GM18505 (cell line): ENCODE results near the gene HOMER3.

Experiments used
- ATAC-seq: cut with Tn5 transposase; IDR thresholded peaks from one replicate; pipeline ENCODE4 v1.9.1; 2021; ENCODE audit not compliant: unreplicated experiment
- POLR2A ChIP-seq: IDR thresholded peaks from 4 replicates; pipeline ENCODE4 v1.6.1; 2011; ENCODE audit warnings: borderline replicate concordance; ENCODE audit not compliant: insufficient read depth, insufficient read length; ENCODE audit errors: extremely low read depth

The HOMER3 gene

DNA sequence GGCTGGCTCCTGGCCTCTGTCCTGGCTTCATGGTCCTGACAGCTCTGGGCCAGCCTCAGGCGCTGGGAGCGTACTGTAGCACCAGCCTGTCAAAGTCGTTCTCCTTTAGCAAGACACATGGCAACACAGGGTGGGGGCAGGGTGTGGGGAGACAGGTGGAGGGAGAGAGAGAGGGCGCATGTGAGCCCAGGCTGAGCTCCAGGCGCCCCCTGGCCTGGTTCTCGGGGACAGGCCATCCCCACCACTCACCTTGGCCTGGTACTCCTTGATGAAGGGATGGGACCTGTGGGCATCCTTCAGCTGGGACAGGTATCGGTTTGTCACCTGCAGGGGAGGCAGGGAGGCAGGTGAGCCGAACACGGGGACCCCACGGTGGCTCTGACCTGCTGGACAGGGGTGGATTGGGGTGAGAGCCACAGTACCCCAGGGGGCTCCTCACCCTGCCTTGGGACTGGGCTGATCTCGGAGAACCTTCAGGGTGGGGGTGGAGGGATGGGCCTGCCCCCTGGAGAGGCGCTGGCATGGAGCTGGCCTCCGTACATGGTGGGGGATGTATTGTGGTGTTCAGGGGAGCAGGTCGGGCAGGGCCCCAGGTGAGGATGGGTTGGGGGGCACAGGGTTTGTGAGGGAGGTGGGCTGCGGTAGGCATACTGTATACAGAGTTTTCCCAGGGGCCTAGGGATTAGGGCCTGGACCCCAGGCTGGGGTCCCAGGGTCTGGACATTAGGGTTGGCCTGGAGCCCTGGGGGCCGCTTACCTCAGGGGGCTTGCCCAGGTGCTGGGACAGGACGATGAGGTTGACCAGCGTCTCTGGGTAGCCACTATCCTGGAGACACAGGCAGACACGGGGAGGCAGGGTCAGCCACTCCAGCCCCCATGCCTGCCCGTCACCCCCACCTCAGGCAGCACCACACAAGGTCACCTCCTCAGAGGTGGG, 41.1 kb downstream of the HOMER3 start:
- ATAC-seq = no peak
- TF ChIP-seq POLR2A = no peak

- no peak for ATAC-seq
- no peak for TF ChIP-seq POLR2A
These were observed 42.2 kb downstream of the HOMER3 start for GRCh38 chr19:18898607-18899408.

- ATAC-seq = no peak
- no peak for TF ChIP-seq POLR2A
These were observed 42.9 kb downstream of the HOMER3 start for GRCh38 chr19:18898081-18898606.

DNA sequence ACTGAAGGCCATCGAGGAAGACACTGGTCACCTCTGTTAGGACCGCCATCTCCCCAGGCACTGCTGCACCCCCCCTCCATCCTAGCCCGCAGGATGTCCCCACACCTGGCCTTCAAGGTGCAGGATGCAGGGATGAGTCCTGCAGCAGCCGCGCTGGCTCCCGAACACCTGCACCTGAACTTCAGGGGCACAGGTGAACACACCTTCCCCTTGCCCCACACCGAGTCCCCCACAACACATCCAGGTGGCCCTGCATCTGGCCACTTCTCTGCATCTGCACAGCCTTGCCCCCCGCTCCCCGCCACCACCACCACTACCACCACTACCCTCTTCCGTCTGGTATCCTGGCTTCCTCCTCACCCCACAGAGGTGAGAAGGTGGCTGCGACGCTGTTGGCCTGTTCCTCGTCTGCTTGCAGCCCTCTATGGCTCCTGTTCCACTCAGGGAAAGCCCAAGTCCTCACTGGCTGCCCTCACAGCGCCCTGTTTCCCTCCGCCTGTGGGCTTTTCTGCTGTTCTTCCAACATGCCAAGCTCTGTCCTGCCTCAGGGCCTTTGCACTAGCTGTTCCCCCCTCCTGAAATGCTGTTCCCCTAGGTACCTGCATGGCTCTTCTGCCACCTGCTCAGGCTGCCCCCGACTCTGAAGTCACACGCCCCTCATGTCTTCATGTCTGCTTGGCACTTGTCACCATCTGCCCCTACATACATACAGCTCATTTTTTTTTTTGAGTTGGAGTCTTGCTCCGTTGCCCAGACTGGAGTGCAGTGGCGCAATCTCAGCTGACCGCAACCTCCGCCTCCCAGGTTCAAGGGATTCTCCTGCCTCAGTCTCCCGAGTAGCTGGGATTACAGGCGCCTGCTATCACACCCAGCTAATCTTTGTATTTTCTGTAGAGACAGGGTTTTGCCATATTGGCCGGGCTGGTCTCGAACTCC, 43.7 kb downstream of the HOMER3 start:
- ATAC-seq = no peak

GRCh38 chr19:18896421-18896841, 44.6 kb downstream of the HOMER3 start:
- no peak for TF ChIP-seq POLR2A
- ATAC-seq = no peak

More for the DNA sequence above, 43.7 kb downstream of the HOMER3 start:
- no peak for TF ChIP-seq POLR2A

GRCh38 chr19:18895824-18896341, 45.1 kb downstream of the HOMER3 start, which contains the start of gene CERS1:
Gene CERS1, minus strand, starts transcription at chr19:18896158. Its CDS starts 86 bp downstream, at chr19:18896072.
- ATAC-seq = no peak
- no peak for TF ChIP-seq POLR2A

- ATAC-seq = no peak
- no peak for TF ChIP-seq POLR2A
These were observed 45.8 kb downstream of the HOMER3 start for GRCh38 chr19:18895038-18895823.

DNA sequence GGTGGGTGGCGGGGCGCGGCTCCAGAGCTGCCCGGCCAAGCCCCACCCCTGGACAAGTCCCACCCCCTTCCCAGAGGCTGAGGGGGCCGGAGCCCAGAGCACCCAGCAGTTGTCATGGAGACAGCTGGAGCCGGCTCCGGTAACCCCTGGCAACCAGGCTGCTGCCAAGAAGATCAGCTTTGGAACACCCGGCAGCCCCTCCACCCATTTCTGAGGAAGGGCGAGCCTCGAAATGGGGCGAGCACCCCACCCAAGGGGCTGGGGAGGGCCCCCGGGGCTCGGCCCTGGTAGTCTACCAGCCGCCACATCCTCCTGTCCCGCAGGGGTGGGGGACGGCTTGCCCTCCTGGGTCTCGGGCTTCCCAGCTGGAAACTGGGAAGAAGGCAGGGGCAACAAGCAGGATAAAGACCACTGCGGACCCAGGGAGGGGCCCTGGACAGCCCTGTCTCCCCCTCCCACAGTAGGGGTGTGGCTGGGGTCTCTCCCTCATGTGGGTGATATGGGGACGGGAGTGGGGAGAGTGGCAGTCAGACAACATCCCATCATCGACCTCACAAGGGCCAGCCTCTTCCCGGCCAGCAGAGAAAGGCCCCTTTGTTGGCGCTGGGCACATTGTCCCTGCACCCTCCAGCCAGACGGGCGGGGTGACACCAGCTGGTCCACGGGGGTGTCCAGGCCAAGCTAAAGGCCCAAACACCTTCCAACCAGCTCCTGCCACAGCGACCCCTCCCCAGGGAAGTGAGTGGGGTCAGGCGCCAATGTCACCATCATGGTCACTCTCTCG, 46.6 kb downstream of the HOMER3 start:
- TF ChIP-seq POLR2A = no peak
- no peak for ATAC-seq

- no peak for ATAC-seq
- no peak for TF ChIP-seq POLR2A
These were observed 47.3 kb downstream of the HOMER3 start for GRCh38 chr19:18893587-18894253.

DNA sequence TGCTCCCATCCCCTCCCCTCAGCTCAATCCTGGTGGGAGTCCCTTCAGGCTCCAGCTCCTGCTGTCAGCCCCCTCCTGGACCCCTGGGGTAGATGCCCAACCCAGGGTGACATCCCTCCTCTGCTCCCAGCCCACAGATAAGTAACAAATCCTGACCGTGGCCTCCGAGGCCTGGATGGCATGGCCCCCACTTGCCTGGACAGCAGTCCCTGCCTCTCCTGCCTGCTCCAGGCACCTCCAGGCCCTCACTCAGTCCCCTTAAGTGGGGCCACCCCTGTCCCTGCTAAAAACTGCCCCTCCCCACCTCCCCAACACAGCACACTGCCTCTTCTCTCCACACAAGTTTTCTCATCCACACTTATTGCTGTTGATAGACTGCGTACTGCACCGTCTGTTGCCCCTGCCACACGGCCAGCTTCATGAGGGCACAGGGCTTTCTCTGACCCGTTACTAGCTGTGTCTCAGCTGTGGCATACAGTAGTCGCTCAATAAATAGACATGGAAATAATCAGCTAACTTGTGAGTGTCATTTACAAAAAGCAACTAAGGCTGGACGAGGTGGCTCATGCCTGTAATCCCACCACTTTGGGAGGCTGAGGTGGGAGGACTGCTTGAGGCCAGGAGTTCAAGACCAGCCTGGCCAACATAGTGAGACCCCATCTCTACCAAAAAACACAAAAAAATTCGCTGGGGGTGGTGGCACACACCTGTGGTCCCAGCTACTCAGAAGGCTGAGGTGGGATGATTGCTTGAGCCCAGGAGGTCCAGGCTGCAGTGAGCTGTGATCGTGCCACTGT, 50.9 kb downstream of the HOMER3 start:
- ATAC-seq = no peak
- TF ChIP-seq POLR2A = no peak

- no peak for ATAC-seq
- TF ChIP-seq POLR2A = no peak
These were observed 54.0 kb downstream of the HOMER3 start for GRCh38 chr19:18886972-18887371.
